Testis (tissue), 2 donors: ENCODE measurements around the gene BLCAP.

ENCODE experiments used
- CTCF ChIP-seq, 3 experiments: fragments of 450-650 bp in 2 of 3; fragments of 200-600 bp in 1 of 3; sonication (generic) in 1 of 3; IDR thresholded peaks; one replicate each; pipeline ENCODE4 v1.5.1; 2016 to 2019; ENCODE audit warnings: antibody characterized with exemption in 3 of 3, mild to moderate bottlenecking in 2 of 3, moderate library complexity in 1 of 3
- POLR2A ChIP-seq: fragments of 450-650 bp; IDR thresholded peaks from one replicate; pipeline ENCODE4 v1.6.1; 2017; ENCODE audit warnings: antibody characterized with exemption, mild to moderate bottlenecking, moderate library complexity

GRCh38 chr20:37490663-37491350 lies 36.9 kb downstream of the BLCAP start:
- no peak for TF ChIP-seq CTCF (IDR thresholded peaks at IDR 0.05)
- TF ChIP-seq POLR2A = no peak
